Measurements from ENCODE around the gene CAMTA1.

The CAMTA1 gene

DNA sequence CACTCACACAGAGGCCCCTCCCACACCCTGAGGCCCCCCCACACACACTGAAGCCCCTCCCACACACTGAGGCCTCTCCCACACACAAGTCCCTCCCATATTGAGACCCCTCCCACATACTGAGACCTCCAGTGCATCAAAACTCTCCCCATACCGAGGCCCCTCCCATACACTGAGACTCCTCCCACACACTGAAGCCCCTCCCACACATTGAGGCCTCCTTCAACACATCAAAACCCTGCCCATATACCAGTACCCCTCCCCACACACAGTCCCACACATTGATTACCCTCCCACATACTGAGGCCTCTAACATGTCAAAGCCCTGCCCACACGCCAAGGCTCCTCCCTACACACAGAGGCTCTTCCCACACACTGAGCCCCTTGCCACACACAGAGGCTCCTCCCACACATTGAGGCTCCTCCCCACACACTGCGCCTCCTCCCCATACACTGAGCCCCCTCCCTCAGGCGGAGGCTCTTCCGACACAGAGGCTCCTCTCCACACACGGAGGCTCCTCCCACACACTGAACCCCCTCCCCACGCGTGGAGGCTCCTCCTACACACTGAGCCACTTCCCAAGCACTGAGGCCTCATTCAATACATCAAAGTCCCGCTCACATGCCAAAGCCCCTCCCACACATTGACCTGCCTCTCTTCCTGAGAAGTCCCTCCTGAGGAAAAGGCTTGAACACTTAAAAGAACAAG, 392.3 kb downstream of the CAMTA1 start:
- no peak for DNase-seq

- no peak for DNase-seq
These were observed 393.1 kb downstream of the CAMTA1 start for GRCh38 chr1:7178336-7178735.

DNA sequence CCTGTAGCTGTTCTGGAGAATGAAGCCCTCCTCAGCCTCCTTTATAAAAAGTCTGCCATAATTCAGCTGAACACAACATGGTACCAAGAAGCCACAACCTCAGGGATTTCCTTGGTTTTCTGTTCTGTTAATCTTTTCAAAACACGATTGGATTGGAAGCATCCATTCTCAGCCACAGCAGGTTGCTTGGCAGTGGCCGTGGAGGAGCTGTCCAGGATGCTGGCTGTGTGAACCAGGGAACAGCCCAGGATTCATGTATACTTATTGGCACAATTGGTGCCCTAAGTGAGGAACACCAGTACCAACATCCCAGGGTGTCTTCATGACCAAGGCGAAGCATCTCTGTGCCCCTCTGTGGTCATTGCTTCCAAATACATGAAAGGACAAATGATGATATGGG, 393.5 kb downstream of the CAMTA1 start:
- no peak for DNase-seq

DNA sequence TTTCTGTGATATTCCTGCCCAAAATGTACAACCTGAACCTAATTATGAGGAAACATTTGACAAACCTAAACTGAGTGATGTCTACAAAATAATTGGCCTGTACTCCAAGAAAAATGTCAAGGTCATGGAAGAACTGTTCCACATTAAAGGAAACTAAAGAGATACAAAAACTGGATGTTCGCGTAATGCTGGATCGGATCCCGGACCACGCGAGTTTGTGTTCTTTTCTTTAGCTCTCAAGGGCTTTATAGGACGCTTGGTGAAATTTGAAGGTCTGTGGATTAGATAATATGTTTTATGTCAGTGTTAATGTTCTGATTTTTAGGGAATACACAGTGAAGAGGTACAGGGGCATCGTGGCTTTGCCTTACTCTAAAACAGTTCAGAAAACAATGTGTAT, 400.5 kb downstream of the CAMTA1 start:
- no peak for DNase-seq

- no peak for DNase-seq
These were observed 401.3 kb downstream of the CAMTA1 start for GRCh38 chr1:7186382-7187111.

DNA sequence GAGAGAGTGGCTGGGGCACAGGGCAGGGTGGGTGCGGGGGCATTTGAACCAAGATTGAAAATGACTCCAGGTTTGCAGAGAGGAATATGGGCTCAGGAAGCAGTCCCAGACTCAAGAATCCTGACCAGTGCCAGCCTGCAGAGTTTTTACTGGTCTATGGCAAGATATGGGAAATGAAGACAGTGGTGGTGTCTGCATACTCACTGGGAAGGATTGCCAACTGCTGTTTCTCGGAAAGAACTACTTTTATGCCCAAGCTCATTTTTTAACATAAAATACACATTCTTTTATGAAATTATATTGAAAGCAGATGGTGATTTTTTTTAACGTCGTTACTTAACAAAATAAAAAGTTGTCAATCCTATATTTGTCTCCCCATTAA, 401.8 kb downstream of the CAMTA1 start:
- no peak for DNase-seq

GRCh38 chr1:7190261-7190660, 405.0 kb downstream of the CAMTA1 start:
- no peak for DNase-seq

DNA sequence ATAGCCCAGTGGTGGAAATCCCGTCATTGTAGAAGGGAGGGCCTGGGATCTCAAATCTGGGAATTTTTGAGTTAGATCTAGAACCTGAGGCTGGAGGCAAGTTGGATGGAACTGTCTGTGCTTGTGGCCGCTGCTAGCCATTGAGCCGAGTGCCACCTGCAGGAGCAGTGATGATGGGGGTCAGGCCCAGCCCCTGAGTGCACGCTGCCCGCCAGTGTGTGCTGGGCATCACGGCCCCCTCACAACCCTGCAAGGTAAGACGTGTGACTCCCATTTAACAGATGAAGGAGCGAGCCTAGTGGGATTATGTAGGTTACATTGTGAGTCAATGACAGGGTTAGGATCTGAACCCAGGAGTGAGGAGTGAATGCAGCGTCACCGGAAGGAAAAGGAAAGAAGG, 407.2 kb downstream of the CAMTA1 start:
- no peak for DNase-seq

DNA sequence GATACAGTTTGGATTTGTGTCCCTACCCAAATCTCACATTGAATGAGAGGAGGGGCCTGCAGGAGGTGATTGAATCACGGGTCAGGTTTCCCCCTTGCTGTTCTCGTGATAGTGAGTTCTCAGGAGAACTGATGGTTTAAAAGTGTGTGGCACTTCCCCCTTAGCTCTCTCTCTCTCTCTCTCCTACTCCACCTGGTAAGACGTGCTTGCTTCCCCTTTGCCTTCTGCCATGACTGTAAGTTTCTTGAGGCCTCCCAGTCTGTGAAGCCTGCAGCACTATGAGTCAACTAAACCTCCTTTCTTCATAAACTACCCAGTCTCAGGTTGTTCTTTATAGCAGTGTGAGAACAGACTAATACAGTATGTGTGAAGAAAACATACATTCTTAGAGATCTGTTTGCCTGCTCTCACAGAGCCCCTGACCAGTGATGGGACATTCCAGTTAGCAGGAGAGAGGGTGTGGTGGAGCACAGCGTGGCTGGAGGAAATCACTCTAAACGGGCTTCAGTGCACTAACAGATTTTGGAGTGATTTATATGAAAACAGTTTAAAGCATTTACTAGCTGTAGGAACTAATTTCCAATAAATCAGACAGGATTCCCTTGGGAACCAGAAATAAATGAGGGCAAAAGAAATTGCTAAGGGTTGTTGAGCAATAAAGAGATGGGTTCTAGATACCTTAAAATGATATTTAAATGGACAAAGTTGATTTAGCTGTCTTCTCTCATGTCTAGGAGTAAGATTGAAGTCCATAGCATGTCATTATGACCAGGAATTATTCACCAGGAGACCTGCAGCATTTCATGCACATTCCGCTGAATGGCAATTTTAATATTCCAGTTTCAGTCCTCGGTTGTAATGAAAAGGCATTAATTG, 411.0 kb downstream of the CAMTA1 start:
- no peak for DNase-seq

DNA sequence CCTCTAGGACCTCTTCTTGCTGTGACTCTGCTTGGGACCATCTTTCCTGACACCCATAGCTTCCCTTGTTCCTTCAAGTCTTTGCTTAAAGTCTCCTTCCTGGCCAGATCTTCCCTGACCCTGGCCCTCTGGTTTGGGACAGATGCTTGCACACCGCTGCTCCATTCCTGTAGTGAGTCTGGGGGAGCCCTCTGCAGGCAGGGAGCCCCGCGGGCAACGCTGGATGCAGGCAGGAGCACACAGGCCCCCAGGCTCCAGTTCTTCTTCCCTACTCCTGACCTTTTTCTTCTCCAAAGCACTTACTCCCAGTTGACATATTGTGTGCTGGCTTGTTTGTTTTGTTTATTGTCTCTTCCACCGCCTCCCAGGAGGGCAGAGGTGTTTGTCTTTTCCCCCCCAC, 413.4 kb downstream of the CAMTA1 start:
- no peak for DNase-seq

GRCh38 chr1:7199077-7199779, 414.0 kb downstream of the CAMTA1 start:
- DNase-seq, result no peak

DNA sequence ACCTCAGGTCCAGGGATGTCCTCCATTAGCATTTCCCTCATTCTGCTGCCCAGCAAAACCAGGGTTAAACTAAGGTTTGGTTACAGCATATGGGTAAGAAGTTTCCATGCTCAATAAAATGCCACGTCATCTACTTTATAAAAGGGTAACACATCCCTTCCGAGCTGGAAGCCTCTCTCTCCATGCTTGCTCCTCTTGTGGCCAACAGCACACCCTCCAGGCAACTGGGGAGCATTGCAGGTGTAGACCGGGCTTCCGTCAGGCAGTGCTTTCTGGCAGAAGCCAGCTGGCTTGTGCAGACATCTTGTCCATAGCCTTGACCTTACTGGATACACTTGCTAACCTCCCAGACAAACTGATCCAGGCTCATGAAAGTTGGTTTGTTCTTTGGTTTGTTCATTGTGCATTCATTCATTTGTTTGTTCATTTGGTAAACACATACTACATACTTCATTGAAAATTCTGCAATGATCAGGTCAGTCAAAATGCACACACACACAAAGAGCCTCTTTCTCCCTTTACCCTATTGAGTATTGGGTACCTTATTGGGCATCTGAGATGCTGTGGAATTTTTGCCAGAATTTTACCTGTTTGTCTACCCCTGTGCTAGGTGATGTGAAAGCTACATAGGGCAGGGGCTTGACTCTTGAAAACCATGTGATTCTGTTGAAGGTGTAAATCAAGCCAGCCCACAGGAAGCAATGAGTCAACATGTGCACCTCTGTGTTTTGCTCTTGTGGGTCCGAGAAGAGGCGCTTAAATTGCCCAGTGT, 422.8 kb downstream of the CAMTA1 start:
- DNase-seq, result no peak

DNA sequence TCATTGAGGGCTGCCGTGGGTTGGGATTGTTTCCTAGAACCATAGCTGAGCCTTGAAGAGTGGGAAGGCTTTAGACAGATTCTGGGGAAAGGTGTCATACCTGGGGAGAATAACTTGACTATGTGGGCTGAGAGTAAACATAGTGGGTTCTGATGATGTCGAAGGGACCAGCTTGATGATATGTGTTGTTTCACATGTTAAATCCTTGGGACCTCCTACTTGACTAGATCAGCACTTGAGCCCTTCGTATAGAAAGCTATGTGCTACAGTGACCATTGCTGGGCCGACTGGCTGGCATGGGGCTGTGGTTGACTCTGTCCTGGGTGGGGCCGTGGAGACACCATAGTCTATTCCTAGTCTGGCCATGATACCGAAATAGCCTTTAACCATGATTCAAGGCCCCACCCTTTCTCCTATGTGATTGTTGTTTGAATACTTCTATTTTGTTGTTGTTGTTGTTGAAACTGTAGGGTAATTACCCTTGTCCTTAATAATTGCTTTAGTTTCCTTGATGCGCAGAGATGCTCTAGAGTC, 423.5 kb downstream of the CAMTA1 start:
- no peak for DNase-seq

GRCh38 chr1:7209336-7209735, 424.1 kb downstream of the CAMTA1 start:
- no peak for DNase-seq

- DNase-seq, result no peak
These were observed 433.1 kb downstream of the CAMTA1 start for GRCh38 chr1:7218210-7218832.

DNA sequence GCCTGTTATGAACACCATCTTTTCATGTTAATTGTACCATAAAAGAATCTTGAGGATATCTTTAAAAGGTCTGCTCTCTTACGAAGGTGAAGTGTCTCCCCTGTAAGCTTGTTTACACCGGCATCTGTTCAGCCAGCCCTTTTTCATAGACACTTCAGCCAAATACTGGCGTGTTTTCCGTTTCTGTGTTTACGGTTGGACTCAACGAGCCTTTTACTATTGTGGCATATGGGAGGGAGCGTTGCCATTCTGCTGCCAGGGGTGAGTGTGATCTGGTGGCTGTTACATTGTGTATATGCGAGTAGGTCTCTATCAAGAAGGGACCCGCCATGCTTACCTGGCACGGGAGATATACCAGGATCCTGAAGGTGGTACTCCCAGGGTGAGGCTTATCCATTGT, 433.8 kb downstream of the CAMTA1 start:
- no peak for DNase-seq

DNA sequence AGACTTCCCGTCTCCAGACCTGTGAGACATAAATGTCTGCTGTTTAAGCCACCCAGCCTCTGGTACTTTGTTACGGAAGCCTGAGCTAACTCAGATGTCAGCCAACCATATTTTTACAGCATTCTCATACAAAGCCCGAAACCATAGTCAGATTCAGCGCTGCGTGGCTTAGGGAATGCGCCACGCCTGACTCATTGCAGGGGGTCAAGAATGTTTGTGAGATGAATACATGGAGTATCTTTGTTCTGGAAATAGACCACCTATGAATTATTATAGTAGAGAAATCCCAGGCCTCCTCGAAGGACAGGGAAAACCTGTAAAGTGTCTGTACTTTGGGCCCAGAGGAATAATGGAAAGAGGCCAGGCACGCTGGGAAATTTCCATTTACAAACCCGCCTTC, 434.8 kb downstream of the CAMTA1 start:
- DNase-seq, result no peak

DNA sequence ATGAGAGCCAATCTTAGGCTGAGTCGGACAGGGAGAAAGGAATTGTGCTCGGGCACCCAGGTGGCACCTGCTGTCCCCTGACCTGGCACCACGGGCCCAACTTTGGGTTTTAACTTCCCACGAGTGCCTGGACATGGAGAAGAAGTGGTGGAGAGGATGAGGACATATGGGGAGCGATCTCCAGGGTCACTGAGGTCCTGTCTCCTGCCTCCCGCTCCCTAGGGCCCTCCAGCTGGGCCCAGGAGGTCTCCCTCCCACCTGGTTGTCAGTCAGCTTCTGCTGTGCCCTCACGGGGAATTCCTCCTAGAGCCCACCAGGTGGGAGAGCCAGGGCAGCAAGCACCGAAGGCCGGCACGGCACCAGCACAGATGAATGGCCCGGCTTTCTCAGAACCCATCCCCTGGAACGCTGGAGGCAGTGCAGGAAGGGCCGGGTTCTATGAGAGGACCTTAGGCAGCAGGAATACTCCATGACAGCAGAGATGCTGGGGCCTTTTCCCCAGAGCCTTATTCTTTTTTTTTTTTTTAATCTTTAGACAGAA, 435.5 kb downstream of the CAMTA1 start:
- no peak for DNase-seq

DNA sequence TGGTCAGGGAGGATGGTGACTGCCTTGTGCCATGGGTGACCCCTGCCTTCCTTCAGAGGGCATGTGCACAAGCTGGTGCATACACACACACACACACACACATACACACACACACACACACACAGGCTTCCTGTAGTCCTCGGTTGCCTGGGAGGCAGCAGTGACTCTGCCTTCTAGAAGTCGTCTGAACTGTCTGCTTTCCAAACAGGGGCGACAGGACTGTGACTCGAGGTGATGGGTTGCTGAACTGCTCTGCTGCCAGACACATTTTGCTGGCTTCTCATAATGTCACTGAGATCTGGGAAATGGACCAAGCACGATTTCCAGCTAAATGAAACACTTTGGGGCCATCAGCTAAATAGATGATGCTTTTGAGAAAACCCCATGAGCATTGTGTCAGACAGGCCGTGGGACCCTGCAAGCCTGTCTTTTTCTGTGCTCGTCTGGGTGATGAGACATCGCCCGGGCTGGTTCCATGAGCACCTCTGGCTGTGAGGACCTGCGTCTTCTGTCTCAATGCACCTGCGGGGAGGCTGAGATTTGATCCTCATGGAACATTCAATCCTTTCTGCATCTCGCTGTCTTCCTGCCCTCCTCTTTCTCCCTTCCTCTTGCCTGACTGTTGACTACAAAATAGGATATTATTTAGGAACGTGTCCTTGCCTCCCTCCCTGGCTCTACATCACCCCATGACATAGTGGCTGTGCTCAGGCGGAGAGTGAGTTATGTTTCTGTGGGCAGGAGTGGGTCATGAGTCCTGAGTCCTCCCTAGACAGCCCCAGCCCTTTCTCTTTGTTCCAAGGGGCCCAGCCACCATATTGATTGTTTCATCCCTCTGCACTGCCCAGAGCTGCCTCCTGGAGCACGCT, 436.8 kb downstream of the CAMTA1 start:
- no peak for DNase-seq

DNA sequence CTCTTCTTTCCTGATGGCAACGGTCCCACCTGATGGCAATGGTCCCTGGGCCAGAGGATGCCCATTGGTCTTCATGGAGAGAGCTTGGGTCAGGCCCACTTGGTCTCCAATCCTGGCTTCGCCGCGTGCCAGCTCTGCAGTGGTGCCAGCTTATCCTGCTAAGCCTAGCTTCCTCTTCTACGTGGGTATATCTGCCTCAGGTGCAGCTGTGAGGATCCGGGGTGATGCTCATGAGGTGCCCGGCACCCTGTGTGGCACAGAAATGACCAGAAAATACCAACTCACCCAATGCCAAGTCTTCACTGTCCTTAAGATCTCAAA, 437.4 kb downstream of the CAMTA1 start:
- no peak for DNase-seq
